ENCODE results near the gene ADCY2. TPM values are rescaled to one million over a fixed set of nuclear protein-coding genes. Genes with fewer than 3 reads are reported as not detected.

The ADCY2 gene
- total RNA-seq, 6 experiments from 2014 or later: 0.93 TPM; not detected in 5

GRCh38 chr5:7751874-7752273 is 355.9 kb downstream of the ADCY2 start:
- no peaks in the 10 kb centered on the region for H3K36me3 ChIP-seq
- no peaks in the 10 kb centered on the region for H3K9me3 ChIP-seq
- intact Hi-C loops (cut with DNase I): no loop called here
- H3K27me3 ChIP-seq: no peaks in the 10 kb centered on the region
- H3K4me3 ChIP-seq: no peak overlapping the region
- no peak for DNase-seq
- no peaks in the 10 kb centered on the region for H3K4me1 ChIP-seq
- no peak for ATAC-seq
- 48% methylated on average over 5 of the region's 5 CpGs for WGBS (ENCODE audit: insufficient coverage, low coverage, low lambda C conversion rate, missing lambda C conversion rate)
- TF ChIP-seq CTCF (IDR thresholded peaks at IDR 0.05) (no peak), POLR2A (IDR thresholded peaks at IDR 0.05) (no peak)
- H3K27ac ChIP-seq: no peak overlapping the region

DNA sequence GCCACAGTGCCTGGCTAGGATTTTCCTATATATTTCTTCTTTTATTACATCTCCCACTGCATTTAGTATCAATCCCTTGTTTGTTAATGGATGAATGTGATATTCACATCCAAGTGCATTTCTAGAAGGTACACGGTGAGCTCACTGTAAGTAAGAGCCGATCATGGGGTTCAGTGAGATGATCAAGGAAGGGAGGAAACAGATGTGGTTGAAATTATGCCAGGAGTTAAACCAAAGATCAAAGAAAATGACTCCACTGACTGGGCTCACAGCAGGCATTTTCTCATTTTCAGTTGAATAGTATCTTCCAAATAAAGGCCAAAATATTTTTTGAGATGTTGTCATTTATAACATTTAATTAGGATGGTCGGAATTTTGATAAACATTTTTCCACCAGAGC is 357.2 kb downstream of the ADCY2 start:
- no peak overlapping the region for H3K4me3 ChIP-seq
- H3K36me3 ChIP-seq: no peaks in the 10 kb centered on the region
- TF ChIP-seq CTCF (IDR thresholded peaks at IDR 0.05) (no peak), POLR2A (IDR thresholded peaks at IDR 0.05) (no peak)
- DNase-seq (no peak), ATAC-seq (no peak)
- H3K27ac ChIP-seq: no peak overlapping the region
- H3K4me1 ChIP-seq: no peaks in the 10 kb centered on the region
- H3K27me3 ChIP-seq: no peaks in the 10 kb centered on the region
- WGBS (ENCODE audit: insufficient coverage, low coverage, low lambda C conversion rate, missing lambda C conversion rate): 20% methylated on average over 3 of the region's 3 CpGs
- no peaks in the 10 kb centered on the region for H3K9me3 ChIP-seq
- intact Hi-C loops (cut with DNase I): no loop called here

DNA sequence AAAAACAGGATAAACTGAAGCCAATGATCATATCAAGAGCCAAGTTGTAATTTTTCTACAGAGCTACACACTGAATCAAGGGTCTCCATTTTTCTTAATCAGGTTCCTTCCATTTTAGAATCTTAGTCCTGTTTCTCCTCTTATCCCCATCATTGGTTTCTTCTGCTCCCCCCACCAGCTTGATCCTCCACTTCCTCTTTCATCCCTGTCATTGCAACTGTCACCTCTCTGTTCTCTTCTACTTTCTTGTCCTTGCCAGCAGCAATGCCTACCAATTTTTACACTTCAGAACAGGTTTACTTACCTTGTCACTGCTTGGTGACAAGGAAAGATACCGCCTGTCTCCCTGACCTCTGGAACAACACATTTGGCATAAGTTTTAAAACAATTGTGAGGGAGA is 357.7 kb downstream of the ADCY2 start:
- intact Hi-C loops (cut with DNase I): no loop called here
- no peaks in the 10 kb centered on the region for H3K4me1 ChIP-seq
- WGBS (ENCODE audit: insufficient coverage, low coverage, low lambda C conversion rate, missing lambda C conversion rate): 58% methylated on average over 1 of the region's 1 CpG
- DNase-seq (no peak), ATAC-seq (no peak)
- no peaks in the 10 kb centered on the region for H3K36me3 ChIP-seq
- H3K27me3 ChIP-seq: no peaks in the 10 kb centered on the region
- no peaks in the 10 kb centered on the region for H3K9me3 ChIP-seq
- H3K27ac ChIP-seq: no peak overlapping the region
- no peak overlapping the region for H3K4me3 ChIP-seq
- no peak for TF ChIP-seq CTCF (IDR thresholded peaks at IDR 0.05)
- TF ChIP-seq POLR2A (IDR thresholded peaks at IDR 0.05): no peak

- no peaks in the 10 kb centered on the region for H3K4me1 ChIP-seq
- ATAC-seq (no peak), DNase-seq (no peak)
- intact Hi-C loops (cut with DNase I): no loop called here
- H3K27me3 ChIP-seq: no peaks in the 10 kb centered on the region
- H3K9me3 ChIP-seq: no peaks in the 10 kb centered on the region
- H3K36me3 ChIP-seq: no peaks in the 10 kb centered on the region
- TF ChIP-seq POLR2A (IDR thresholded peaks at IDR 0.05) (no peak), CTCF (IDR thresholded peaks at IDR 0.05) (no peak)
- no peak overlapping the region for H3K27ac ChIP-seq
- 56% methylated on average over 5 of the region's 6 CpGs for WGBS (ENCODE audit: insufficient coverage, low coverage, low lambda C conversion rate, missing lambda C conversion rate)
- H3K4me3 ChIP-seq: no peak overlapping the region
Observed at GRCh38 chr5:7754490-7754889, 358.6 kb downstream of the ADCY2 start.

GRCh38 chr5:7754997-7755596 is 359.2 kb downstream of the ADCY2 start:
- Histone ChIP-seq H3K36me3 (no peaks in the 10 kb centered on the region), H3K9me3 (no peaks in the 10 kb centered on the region), H3K4me1 (no peaks in the 10 kb centered on the region), H3K4me3 (no peak overlapping the region), H3K27ac (no peak overlapping the region), H3K27me3 (no peaks in the 10 kb centered on the region)
- peak in 2 of 3 donors; percentile 42 to 66 for DNase-seq
- 25% methylated on average over 10 of the region's 13 CpGs for WGBS (ENCODE audit: insufficient coverage, low coverage, low lambda C conversion rate, missing lambda C conversion rate)
- TF ChIP-seq CTCF (IDR thresholded peaks at IDR 0.05): peak; percentile 19 to 70 (median 56)
- no peak for TF ChIP-seq POLR2A (IDR thresholded peaks at IDR 0.05)
- intact Hi-C loops (cut with DNase I): no loop called here
- ATAC-seq: peak; percentile 73 to 87 (median 80)

Measured in right lobe of liver (tissue), 6 donors.